Sigmoid colon (tissue), 7 donors: ENCODE measurements around the gene HPS3. TPM values are rescaled to one million over a fixed set of nuclear protein-coding genes. Genes with fewer than 3 reads are reported as not detected.

Source experiments
- DNase-seq: peaks from one replicate; pipeline ENCODE4 v3.0.0-alpha.2; 2019
- H3K27ac ChIP-seq, 4 donors: fragments of 200-600 bp; sonication (generic); one replicate each; pipeline ENCODE4 v1.5.1; 2016 to 2019; ENCODE audit warnings: mild to moderate bottlenecking in 1 of 4
- H3K27me3 ChIP-seq, 3 donors: fragments of 200-600 bp; sonication (generic); one replicate each; pipeline ENCODE4 v1.5.1; 2019; ENCODE audit warnings: mild to moderate bottlenecking in 1 of 3
- H3K36me3 ChIP-seq, 4 donors: fragments of 200-600 bp; sonication (generic); one replicate each; pipeline ENCODE4 v1.5.1; 2016 to 2019
- H3K4me1 ChIP-seq, 4 donors: fragments of 200-600 bp; sonication (generic); one replicate each; pipeline ENCODE4 v1.5.1; 2017 to 2019
- H3K4me3 ChIP-seq, 4 donors: fragments of 200-600 bp; sonication (generic); one replicate each; pipeline ENCODE4 v1.5.1; 2017 to 2019; ENCODE audit warnings: mild to moderate bottlenecking in 2 of 4, moderate library complexity in 1 of 4
- H3K9me3 ChIP-seq, 4 donors: fragments of 200-600 bp in 3 of 4; sonication (generic) in 3 of 4; one replicate each; pipeline versions ENCODE4 v1.5.1 to v1.6.1; 2013 to 2019
- CTCF ChIP-seq, 4 experiments: fragments of 450-650 bp in 3 of 4; fragments of 200-600 bp in 1 of 4; IDR thresholded peaks; one replicate each; pipeline ENCODE4 v1.5.1; 2016 to 2019; ENCODE audit warnings: antibody characterized with exemption in 4 of 4, mild to moderate bottlenecking in 3 of 4, moderate library complexity in 2 of 4
- EP300 ChIP-seq, 4 donors: sonication (generic); formaldehyde crosslinking; IDR thresholded peaks; one replicate each; pipeline ENCODE4 v1.6.1; 2017; ENCODE audit warnings: antibody characterized with exemption in 4 of 4
- POLR2A ChIP-seq, 2 donors: fragments of 450-650 bp; IDR thresholded peaks; one replicate each; pipeline ENCODE4 v1.6.1; 2016; ENCODE audit warnings: antibody characterized with exemption in 2 of 2, mild to moderate bottlenecking in 2 of 2, moderate library complexity in 2 of 2
- POLR2AphosphoS5 ChIP-seq, 4 donors: sonication (generic); formaldehyde crosslinking; IDR thresholded peaks; one replicate each; pipeline ENCODE4 v1.6.1; 2017; ENCODE audit warnings: antibody characterized with exemption in 4 of 4
- WGBS, 2 donors: extraction: QIAGEN DNeasy Blood & Tissue Kit; methylation state at CpG; one replicate each; pipeline ENCODE4 v1.1.7; 2013; 5-methylcytosine and 5-hydroxymethylcytosine counted together
- intact Hi-C: fragments of 100-400 bp; cut with DNase I; formaldehyde crosslinking; loops from one replicate; pipeline ENCODE4 v1.15.1; 2023
- polyA plus RNA-seq, 3 donors: library from polyadenylated mRNA; stranded (reverse); fragments of 200-250 nt; gene quantifications; one replicate each; pipeline ENCODE4 v1.2.3, GENCODE V29; 2013
- total RNA-seq, 4 donors: library from RNA; depleted of rRNA; stranded (reverse); fragments of >200 nt; gene quantifications; one replicate each; pipeline ENCODE4 v1.1.0, GENCODE V29; 2016
- donor health status: healthy with polysubstance abuse.
- donor health status: Bipolar disorder and iron deficiency.
- donor health status: healthy.

The HPS3 gene
- total and polyA plus RNA-seq, 7 donors: 7.8 to 25.3 (median 14.8) TPM

DNA sequence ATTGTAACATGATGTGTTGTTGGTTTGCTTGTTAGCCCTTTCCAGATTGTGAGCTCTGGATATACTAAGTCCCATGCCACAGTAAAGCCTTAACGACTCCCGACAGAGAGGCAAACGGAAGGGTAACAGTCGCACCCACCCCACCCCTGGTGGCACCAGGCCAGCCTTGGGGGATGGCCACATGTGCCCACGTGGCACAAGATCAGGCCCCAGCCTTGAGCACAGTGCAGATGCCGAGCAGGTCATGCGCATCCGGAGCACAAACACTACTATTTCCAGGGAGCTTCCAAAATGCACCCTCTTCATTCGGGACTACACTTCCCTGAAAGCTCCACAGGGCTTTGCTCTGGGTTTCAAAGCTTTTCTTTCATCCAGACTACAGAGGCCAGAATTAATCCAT is 10.7 kb upstream of the HPS3 start:
- DNase-seq: no peak
- Histone ChIP-seq H3K27me3 (no peaks in the 10 kb centered on the region), H3K9me3 (no peaks in the 10 kb centered on the region), H3K36me3 (no peaks in the 10 kb centered on the region), H3K4me1 (peaks cover 0 to 18% (median 11%) of the 10 kb centered on the region in 4 donors), H3K27ac (no peak overlapping the region), H3K4me3 (no peak overlapping the region)
- WGBS, 2 donors: 80 to 87% methylated on average over 9 of the region's 9 CpGs
- intact Hi-C loops: no loop called here
- TF ChIP-seq POLR2AphosphoS5 (IDR thresholded peaks at IDR 0.05) (no peak), EP300 (IDR thresholded peaks at IDR 0.05) (no peak), CTCF (IDR thresholded peaks at IDR 0.05) (no peak), POLR2A (IDR thresholded peaks at IDR 0.05) (no peak)

- Histone ChIP-seq H3K4me1 (peaks cover 0 to 15% (median 8%) of the 10 kb centered on the region in 4 donors), H3K4me3 (no peak overlapping the region), H3K9me3 (no peaks in the 10 kb centered on the region), H3K27ac (no peak overlapping the region), H3K36me3 (no peaks in the 10 kb centered on the region), H3K27me3 (no peaks in the 10 kb centered on the region)
- intact Hi-C loops: no loop called here
- 85 to 98% methylated on average over 1 of the region's 1 CpG for WGBS, 2 donors
- TF ChIP-seq POLR2A (IDR thresholded peaks at IDR 0.05) (no peak), POLR2AphosphoS5 (IDR thresholded peaks at IDR 0.05) (no peak), EP300 (IDR thresholded peaks at IDR 0.05) (no peak), CTCF (IDR thresholded peaks at IDR 0.05) (no peak)
- DNase-seq: no peak
These were observed 10.0 kb upstream of the HPS3 start for GRCh38 chr3:149119466-149119865.

DNA sequence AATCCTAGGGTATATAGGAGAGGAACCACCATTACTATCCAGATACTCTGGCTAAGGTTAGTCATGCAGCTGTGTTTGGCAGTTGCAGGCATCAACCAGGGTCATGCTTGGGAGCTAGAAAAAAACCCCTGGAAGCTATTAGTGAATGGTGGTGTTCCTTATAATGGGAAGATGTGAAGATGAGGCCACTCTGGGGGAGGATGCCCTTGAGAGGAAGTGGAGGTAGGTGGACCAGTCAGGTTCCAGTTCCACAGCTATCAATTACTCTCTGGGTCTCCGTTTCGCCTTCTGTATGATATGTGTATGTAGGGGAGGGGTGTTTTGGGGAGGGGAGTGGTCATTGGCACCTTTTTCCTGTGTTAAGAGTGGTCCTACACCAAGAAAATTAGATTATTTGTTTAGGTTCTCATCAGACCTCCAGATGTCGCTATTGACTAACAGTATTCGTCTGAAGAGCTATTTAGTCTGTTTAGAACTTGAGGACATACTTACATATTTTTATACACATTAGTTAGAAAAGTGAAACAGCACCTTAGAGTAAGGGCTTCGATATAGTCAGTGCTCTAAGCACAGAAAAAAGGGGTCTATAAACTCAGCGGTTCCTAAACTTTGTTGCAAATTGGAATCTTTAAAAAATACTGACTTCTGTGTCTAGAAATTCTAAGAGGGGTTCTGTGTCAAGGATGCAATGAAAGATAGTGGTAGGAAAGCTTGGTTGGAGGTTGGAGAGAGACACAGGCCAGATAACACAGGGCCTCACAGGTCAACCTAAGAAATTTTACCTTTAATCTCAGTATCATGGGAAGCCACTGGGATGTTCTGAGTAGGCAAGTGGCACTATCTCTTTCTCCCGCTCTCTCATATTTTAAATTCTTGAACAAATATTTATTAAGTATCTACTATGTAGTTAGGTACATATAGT is 9.1 kb upstream of the HPS3 start:
- intact Hi-C loops: loop anchor here (2.0 to 10.0 kb wide), 2 partner anchors 152 to 374 kb away; no protein-coding TSS in a partner anchor
- Histone ChIP-seq H3K9me3 (no peaks in the 10 kb centered on the region), H3K27ac (no peak overlapping the region), H3K27me3 (no peaks in the 10 kb centered on the region), H3K4me1 (peaks cover 0 to 6% (median under 1%) of the 10 kb centered on the region in 4 donors), H3K4me3 (no peak overlapping the region), H3K36me3 (no peaks in the 10 kb centered on the region)
- TF ChIP-seq POLR2AphosphoS5 (IDR thresholded peaks at IDR 0.05) (no peak), CTCF (IDR thresholded peaks at IDR 0.05) (peak; percentile 32 to 55 (median 47))
- no peak for DNase-seq
- 20 to 22% methylated on average over 7 of the region's 7 CpGs for WGBS, 2 donors

GRCh38 chr3:149122721-149123578 is 6.5 kb upstream of the HPS3 start:
- 80 to 81% methylated on average over 4 of the region's 4 CpGs for WGBS, 2 donors
- Histone ChIP-seq H3K27me3 (no peaks in the 10 kb centered on the region), H3K4me3 (no peak overlapping the region), H3K9me3 (no peaks in the 10 kb centered on the region), H3K36me3 (no peaks in the 10 kb centered on the region), H3K27ac (no peak overlapping the region), H3K4me1 (peaks cover 0 to 6% (median 0%) of the 10 kb centered on the region in 4 donors)
- intact Hi-C loops: loop anchor here (10.0 kb wide), 1 partner anchor 372 kb away; no protein-coding TSS in a partner anchor
- TF ChIP-seq POLR2AphosphoS5 (IDR thresholded peaks at IDR 0.05): no peak
- TF ChIP-seq POLR2A (IDR thresholded peaks at IDR 0.05): no peak
- TF ChIP-seq CTCF (IDR thresholded peaks at IDR 0.05): no peak
- no peak for DNase-seq
